Lower lobe of right lung (tissue), 2 donors: ENCODE measurements around the gene GPR146. TPM values are rescaled to one million over a fixed set of nuclear protein-coding genes. Genes with fewer than 3 reads are reported as not detected.
"Not testable (repeated sequence)": the region's sequence is repeated elsewhere in the genome, so short reads cannot be mapped to it uniquely, and the experiment has no call there.

Experiments used
- ATAC-seq, 2 donors: fragments of 200-7000 bp; cut with Tn5 transposase; one replicate each; pipeline ENCODE4 v1.9.1; 2020 to 2022; ENCODE audit warnings: mild to moderate bottlenecking in 2 of 2, moderate library complexity in 2 of 2
- DNase-seq: peaks from one replicate; pipeline ENCODE4 v3.0.0-alpha.2; 2020
- H3K27ac ChIP-seq: fragments of 200-600 bp; one replicate; pipeline ENCODE4 v1.8.0; 2022
- H3K27me3 ChIP-seq: fragments of 200-600 bp; one replicate; pipeline ENCODE4 v1.8.0; 2022; ENCODE audit warnings: low read depth
- H3K36me3 ChIP-seq: fragments of 200-600 bp; one replicate; pipeline ENCODE4 v1.8.0; 2022; ENCODE audit warnings: mild to moderate bottlenecking
- H3K4me1 ChIP-seq: fragments of 200-600 bp; one replicate; pipeline ENCODE4 v1.8.0; 2022
- H3K4me3 ChIP-seq: fragments of 200-600 bp; one replicate; pipeline ENCODE4 v1.8.0; 2022; ENCODE audit warnings: mild to moderate bottlenecking
- H3K9me3 ChIP-seq: fragments of 200-600 bp; one replicate; pipeline ENCODE4 v1.8.0; 2022
- intact Hi-C: fragments of 100-400 bp; cut with DNase I; formaldehyde crosslinking; loops from one replicate; pipeline ENCODE4 v1.11.0; 2022
- total RNA-seq: library from RNA; stranded (reverse); fragmentation: NEBNext Ultra II Directional; extraction: Animal tissue kit (Norgen Biotek cat#: 25700); gene quantifications from one replicate; pipeline ENCODE4 v1.2.1, GENCODE V29; 2021
- TF ChIP-seq, protein P1 (sequence below): fragments of 200-600 bp; IDR thresholded peaks from one replicate; pipeline ENCODE4 v1.8.0; 2022; ENCODE audit warnings: antibody characterized with exemption, mild to moderate bottlenecking
- donor health status: DM: no; HTN: yes; CAD: no; lungs with severe emphysema.

The GPR146 gene
- total RNA-seq, 1 donor from 2014 or later: 44.8 TPM

DNA sequence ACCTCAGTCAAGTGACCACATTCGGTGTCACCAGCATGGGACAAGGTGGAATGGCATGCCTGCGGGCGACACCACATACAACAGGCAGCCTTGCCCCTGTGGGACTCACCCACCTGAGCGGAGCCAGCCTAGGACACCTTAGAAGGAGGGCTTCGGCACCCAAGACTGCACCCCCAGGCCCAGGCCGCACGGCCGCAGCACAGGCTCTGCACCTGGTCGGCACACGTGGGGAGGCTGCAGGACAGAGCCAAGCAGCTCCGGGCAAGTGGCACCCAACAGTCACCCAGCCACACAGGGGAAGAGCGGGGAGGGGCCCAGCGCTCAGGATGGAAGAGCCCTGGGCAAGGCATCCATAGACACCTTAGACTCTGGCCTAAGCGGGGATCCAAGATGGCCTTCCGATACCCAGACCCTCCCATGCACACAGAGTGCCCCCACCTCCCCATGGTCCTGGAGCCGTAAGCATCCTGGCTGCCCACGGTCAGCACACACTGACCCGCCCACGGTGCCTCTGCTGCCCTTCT, 27.4 kb downstream of the GPR146 start:
- H3K9me3 ChIP-seq: no peaks in the 10 kb centered on the region
- TF ChIP-seq, protein P1, sequence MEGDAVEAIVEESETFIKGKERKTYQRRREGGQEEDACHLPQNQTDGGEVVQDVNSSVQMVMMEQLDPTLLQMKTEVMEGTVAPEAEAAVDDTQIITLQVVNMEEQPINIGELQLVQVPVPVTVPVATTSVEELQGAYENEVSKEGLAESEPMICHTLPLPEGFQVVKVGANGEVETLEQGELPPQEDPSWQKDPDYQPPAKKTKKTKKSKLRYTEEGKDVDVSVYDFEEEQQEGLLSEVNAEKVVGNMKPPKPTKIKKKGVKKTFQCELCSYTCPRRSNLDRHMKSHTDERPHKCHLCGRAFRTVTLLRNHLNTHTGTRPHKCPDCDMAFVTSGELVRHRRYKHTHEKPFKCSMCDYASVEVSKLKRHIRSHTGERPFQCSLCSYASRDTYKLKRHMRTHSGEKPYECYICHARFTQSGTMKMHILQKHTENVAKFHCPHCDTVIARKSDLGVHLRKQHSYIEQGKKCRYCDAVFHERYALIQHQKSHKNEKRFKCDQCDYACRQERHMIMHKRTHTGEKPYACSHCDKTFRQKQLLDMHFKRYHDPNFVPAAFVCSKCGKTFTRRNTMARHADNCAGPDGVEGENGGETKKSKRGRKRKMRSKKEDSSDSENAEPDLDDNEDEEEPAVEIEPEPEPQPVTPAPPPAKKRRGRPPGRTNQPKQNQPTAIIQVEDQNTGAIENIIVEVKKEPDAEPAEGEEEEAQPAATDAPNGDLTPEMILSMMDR: no peak
- intact Hi-C loops: no loop called here
- peaks cover 6% of the 10 kb centered on the region for H3K4me1 ChIP-seq
- H3K36me3 ChIP-seq: no peaks in the 10 kb centered on the region
- no peaks in the 10 kb centered on the region for H3K27me3 ChIP-seq
- H3K4me3 ChIP-seq: no peak overlapping the region
- H3K27ac ChIP-seq: no peak overlapping the region
- DNase-seq (no peak), ATAC-seq (no peak)

DNA sequence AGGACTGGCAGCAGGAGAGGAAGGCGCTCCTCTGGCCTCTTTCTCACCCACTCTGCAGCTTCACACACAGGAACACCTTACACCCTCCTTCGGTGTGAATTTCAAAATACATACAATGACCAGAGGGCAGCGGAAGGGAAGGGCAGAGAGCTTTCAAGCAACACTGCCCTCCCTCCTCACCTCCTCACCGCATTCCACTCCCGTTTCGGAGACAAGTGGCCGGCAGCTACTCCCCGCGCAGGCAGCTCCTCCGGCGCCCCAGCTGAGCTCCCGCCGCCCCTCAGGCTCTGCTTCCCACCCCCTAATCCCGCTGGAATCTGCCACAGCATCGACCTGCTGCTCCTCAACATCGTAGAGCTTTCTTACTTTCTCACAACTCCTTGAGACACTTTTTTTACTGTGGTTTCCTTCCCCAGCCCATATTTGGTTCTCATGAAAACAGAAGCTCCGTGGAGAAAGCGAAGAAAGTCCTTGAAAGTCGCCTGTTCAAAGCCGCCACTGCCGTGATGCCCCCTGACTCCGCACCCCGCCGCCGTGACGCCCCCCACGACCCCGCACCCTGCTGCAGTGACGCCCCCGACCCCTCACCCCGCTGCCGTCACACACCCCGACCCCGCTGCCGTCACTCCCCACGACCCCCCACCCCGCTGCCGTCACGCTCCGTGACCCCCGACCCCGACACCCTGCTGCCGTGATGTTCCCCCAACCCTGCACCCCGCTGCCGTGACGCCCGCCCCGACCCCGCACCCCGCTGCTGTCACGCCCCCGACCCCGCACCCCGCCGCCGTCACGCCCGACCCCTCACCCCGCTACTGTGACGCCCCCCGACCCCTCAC, 29.0 kb downstream of the GPR146 start:
- Histone ChIP-seq H3K27me3 (no peaks in the 10 kb centered on the region), H3K9me3 (no peaks in the 10 kb centered on the region), H3K4me3 (no peak overlapping the region), H3K27ac (no peak overlapping the region), H3K4me1 (peaks cover 17% of the 10 kb centered on the region), H3K36me3 (no peaks in the 10 kb centered on the region)
- TF ChIP-seq, protein P1: no peak
- DNase-seq (no peak), ATAC-seq (peak; percentile 37 to 52)
- intact Hi-C loops: no loop called here

DNA sequence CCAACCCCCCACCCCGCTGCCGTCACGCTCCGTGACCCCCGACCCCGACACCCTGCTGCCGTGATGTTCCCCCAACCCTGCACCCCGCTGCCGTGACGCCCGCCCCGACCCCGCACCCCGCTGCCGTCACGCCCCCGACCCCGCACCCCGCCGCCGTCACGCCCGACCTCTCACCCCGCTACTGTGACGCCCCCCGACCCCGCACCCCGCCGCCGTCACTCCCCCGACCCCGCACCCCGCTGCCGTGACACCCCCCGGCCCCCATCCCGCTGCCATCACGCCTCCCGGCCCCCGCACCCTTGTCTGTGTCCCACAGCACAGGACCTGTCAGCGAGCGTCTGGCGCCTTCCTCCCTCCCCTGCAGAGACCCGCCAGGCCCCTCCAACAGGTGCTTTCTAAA, 29.7 kb downstream of the GPR146 start:
- H3K27me3 ChIP-seq, DNase-seq, H3K36me3 ChIP-seq, H3K9me3 ChIP-seq, H3K27ac ChIP-seq, intact Hi-C loops, ATAC-seq, H3K4me3 ChIP-seq: not testable (repeated sequence)
- H3K4me1 ChIP-seq: peaks cover 24% of the 10 kb centered on the region

DNA sequence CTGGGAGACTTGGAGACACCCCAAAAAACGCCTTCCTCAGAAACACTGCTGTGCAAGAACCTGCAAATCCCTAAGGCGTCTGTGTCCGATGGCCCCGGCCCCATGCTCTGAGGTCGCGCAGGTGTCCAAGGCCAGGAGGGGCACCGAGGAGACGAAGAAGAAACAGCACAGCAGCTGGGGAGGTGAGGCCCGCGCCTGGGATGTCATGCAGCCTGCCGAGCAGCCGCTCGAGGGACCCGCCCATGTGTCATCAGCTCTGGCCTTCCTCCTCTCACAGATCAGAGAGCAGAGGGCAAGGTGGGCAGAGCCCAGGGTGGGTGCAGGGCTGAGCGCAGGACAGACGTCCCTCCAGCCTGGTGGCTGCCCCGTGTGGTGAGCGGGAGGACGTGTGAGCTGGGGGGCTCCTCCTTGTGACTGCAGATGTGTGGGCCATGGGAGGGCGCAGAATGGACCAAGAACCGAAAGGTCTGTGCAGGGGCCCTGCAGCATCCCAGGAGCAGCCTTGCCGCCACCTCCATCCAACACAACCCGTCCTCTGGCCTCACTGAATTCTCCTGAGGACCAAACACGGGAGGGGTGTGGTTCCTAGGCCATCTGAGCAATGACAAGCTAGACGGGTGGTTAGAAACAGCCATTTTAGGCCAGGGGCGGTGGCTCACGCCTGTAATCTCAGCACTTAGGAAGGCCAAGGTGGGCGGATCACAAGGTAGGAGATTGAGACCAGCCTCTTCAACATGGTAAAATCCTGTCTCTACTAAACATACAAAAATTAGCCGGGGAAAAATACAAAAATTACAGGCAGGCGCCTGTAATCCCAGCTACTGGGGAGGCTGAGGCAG, 30.5 kb downstream of the GPR146 start:
- no peaks in the 10 kb centered on the region for H3K36me3 ChIP-seq
- DNase-seq: no peak
- no peak overlapping the region for H3K4me3 ChIP-seq
- H3K9me3 ChIP-seq: no peaks in the 10 kb centered on the region
- H3K27me3 ChIP-seq: no peaks in the 10 kb centered on the region
- intact Hi-C loops: no loop called here
- TF ChIP-seq, protein P1: no peak
- H3K27ac ChIP-seq: no peak overlapping the region
- peaks cover 25% of the 10 kb centered on the region for H3K4me1 ChIP-seq
- ATAC-seq: no peak

GRCh38 chr7:1076184-1077072, 32.1 kb downstream of the GPR146 start:
- no peaks in the 10 kb centered on the region for H3K36me3 ChIP-seq
- H3K4me3 ChIP-seq: no peak overlapping the region
- intact Hi-C loops: no loop called here
- ATAC-seq: peak; percentile 4 to 19
- DNase-seq: no peak
- H3K9me3 ChIP-seq: no peaks in the 10 kb centered on the region
- H3K4me1 ChIP-seq: peaks cover 30% of the 10 kb centered on the region
- H3K27ac ChIP-seq: peak overlapping the region; percentile 77
- no peaks in the 10 kb centered on the region for H3K27me3 ChIP-seq
- TF ChIP-seq, protein P1: no peak
